Hepatocyte (in vitro differentiated cells): ENCODE measurements around the gene PDIA6.

Source experiments
- EZH2 ChIP-seq: fragments of 200-600 bp; sonication (generic); IDR thresholded peaks from 2 replicates; pipeline ENCODE4 v1.6.1; 2016; ENCODE audit warnings: antibody characterized with exemption, mild to moderate bottlenecking, borderline replicate concordance
- TF ChIP-seq, protein P1 (sequence below): fragments of 200-600 bp; sonication (generic); IDR thresholded peaks from 2 replicates; pipeline ENCODE4 v1.5.1; 2016; ENCODE audit warnings: antibody characterized with exemption, mild to moderate bottlenecking; ENCODE audit not compliant: poor library complexity

DNA sequence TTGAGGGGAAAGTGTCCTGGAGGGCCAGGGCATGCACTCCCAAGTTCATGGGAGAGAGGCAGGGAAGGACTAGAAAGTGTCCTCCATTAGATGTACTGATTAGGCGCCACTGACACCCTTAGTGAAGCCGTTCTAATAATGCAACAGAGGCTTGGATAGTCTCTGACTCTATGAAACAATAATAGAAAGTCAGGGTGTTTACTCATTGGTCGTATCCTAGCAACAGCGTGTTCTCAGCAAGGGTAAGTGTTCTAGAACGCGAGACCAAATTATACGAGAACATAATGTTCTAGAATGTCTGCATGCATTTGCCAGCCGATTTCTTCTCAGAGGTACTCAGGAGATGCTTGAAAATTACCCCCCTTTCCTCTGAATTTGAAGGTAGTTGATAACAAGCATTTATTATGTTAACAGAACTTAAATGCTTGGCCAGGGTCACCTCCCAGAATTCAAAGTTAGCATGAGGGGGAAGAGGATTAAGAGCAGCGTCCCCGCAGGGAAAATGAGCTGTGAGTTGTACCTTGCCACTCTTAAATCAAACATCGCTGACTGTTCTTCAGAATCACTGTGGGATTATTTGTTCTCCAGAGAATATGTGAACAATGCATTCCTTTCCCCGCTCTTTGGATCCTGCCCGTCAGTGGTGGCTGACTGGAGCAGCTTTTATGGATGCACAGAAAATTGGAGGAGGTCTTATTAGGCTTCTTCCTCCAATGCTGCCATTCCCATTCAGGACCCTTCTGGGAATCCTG, 33.7 kb upstream of the PDIA6 start:
- TF ChIP-seq, protein P1, sequence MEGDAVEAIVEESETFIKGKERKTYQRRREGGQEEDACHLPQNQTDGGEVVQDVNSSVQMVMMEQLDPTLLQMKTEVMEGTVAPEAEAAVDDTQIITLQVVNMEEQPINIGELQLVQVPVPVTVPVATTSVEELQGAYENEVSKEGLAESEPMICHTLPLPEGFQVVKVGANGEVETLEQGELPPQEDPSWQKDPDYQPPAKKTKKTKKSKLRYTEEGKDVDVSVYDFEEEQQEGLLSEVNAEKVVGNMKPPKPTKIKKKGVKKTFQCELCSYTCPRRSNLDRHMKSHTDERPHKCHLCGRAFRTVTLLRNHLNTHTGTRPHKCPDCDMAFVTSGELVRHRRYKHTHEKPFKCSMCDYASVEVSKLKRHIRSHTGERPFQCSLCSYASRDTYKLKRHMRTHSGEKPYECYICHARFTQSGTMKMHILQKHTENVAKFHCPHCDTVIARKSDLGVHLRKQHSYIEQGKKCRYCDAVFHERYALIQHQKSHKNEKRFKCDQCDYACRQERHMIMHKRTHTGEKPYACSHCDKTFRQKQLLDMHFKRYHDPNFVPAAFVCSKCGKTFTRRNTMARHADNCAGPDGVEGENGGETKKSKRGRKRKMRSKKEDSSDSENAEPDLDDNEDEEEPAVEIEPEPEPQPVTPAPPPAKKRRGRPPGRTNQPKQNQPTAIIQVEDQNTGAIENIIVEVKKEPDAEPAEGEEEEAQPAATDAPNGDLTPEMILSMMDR, result no peak
- TF ChIP-seq EZH2, result no peak
